M059J (cell line): ENCODE results near the gene WWC1. TPM values are rescaled to one million over a fixed set of nuclear protein-coding genes. Genes with fewer than 3 reads are reported as not detected.

ENCODE experiments used
- DNase-seq: peaks from one replicate; pipeline ENCODE4 v3.0.0-alpha.2; 2012; ENCODE audit warnings: low read depth
- total RNA-seq: library from RNA; depleted of rRNA; stranded (reverse); fragments of >200 nt; shearing (Covaris generic); gene quantifications from 2 replicates; pipeline ENCODE4 v1.2.3, GENCODE V29; 2014; rRNA removed

Gene WWC1
- total RNA-seq = 6.1 and 9.7 TPM in 2 replicates

DNA sequence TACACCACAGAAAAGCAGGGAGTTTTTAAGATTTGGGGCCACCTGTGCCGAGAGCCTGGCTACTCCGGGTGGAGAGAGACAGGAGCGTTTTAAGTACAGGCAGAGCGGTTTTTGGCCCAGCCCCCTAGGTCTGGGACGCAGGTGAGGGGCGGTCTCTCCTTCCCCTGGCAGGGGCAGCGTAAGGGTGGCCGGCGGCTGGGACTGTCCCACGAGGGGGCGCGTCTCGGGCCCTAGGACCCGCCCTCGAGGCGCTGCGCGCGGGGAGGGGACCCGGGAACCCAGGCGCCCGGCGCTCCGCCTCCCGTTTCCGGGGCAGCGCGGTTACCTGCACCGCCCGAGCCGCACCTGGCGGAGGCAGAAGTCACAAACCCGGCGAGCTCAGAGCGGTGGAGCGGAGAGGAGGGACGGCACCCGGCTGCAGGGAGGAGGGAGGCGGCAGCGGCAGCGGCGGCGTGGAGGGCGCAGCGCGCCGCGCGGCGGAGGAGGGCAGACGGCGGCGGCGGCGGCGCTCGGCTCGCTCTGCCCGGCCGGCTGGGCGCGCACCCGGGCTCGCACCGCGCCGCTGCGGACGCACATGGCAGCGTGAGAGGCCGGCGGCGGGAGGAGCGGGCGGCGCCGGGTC is at the start of gene WWC1:
TSS of gene WWC1 (plus strand) at position 304 of the 622 bp plus-strand sequence. CDS start 508 bp downstream, outside the sequence.
- DNase-seq = peak; percentile 58

DNA sequence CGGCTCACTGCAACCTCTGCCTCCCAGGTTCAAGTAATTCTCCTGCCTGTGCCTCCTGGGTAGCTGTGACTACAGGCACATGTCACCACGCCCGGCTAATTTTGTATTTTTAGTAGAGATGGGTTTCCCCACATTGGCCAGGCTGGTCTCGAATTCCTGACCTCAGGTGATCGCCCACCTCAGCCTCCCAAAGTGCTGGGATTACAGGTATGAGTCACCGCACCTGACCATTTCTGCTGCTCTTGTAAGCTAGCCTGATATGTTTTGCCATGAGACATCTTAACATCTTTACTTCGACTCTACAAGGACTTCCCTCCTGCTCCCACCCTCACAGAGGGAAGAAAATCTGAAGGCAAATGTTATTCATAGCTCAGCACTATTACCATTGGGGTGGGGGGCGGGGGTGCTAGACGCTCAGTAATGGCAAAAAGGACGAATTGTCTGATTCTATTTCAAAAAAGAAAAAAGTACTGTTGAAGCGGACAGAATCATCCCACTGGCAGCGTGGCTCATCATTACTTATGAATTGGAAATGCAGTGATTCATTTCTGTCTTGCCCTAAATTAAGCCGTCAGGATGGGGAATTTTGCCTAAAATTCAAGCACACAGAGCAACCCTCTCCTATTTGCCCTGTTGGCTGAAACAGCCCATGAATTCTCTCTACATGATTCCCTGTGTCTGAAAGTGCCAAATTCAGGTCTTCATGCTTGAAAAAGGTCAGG is 46.4 kb upstream of the WWC1 start:
- no peak for DNase-seq

- DNase-seq = no peak
Observed at GRCh38 chr5:168249923-168250322, 41.5 kb upstream of the WWC1 start.

DNA sequence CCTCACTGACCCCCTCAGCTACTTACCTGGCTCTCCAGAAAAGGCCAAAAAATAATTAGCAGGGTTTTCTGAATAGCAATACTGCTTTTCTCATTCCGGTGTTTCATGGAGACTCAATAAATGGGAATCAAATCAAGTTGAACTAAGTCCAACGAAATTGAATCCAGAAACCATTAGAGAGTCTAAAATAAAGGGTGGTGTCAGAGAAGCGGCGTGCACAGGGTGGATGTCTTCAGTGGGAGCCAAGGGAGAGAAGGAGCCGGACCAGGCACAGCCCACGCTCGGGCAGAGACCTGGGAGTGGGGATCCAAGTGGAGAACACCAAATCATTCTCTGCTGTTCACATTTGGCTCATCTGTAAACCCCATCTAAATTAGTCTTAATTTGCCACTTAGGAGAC is 40.2 kb upstream of the WWC1 start:
- DNase-seq = no peak

GRCh38 chr5:168254013-168254693 is 37.3 kb upstream of the WWC1 start:
- no peak for DNase-seq

GRCh38 chr5:168260353-168261226 is 30.9 kb upstream of the WWC1 start:
- no peak for DNase-seq

DNA sequence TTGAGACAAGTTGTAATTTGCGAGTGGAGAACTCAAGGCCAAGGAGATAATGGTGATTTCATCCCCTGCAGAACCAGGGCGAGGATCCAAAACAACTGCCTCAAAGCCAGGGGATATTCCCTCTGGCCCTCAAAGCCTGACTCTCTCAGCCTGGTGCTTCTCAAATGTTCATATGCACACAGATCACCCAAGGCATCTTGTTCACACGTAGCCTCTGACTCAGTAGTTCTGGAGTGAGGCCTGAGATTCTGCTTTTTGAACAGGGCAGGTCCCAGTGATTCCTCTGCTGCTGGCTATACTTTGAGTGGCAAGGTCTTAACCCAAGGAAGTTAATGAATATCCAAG is 30.2 kb upstream of the WWC1 start:
- no peak for DNase-seq

DNA sequence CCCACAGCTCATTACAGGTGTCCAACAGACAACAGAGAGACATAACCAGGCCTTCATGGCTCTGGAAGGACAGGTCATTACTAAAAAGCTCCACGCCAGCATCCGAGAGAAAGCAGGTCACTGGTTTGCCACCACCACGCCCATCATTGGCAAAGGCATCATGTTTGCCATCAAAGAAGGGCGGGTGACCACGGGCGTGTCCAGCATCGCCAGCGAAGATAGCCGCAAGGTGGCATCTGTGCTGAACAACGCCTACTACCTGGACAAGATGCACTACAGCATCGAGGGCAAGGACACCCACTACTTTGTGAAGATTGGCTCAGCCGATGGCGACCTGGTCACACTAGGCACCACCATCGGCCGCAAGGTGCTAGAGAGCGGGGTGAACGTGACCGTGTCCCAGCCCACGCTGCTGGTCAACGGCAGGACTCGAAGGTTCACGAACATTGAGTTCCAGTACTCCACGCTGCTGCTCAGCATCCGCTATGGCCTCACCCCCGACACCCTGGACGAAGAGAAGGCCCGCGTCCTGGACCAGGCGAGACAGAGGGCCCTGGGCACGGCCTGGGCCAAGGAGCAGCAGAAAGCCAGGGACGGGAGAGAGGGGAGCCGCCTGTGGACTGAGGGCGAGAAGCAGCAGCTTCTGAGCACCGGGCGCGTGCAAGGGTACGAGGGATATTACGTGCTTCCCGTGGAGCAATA is 29.3 kb upstream of the WWC1 start:
- DNase-seq = no peak

- no peak for DNase-seq
Observed at GRCh38 chr5:168263121-168263520, 28.3 kb upstream of the WWC1 start.

DNA sequence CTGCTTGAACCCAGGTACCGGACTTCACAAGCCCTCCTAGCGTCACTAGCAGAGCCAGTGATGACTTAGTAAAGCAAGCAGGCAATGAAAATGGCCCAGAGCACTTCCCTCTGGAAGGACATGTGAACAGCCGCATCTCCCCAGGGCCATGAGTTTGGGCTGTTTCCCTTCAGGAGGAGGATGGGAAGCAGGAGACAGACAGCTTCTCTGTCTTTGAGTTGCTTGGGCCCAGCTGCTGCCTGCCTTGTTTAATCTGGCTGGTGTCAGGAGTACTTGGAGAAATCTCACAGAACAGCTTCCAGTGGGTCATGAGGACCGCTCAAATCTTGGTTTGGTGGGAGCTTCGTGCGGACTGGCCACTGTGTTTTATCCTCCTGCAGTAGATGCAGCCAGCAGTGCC is 25.4 kb upstream of the WWC1 start:
- DNase-seq = no peak

DNA sequence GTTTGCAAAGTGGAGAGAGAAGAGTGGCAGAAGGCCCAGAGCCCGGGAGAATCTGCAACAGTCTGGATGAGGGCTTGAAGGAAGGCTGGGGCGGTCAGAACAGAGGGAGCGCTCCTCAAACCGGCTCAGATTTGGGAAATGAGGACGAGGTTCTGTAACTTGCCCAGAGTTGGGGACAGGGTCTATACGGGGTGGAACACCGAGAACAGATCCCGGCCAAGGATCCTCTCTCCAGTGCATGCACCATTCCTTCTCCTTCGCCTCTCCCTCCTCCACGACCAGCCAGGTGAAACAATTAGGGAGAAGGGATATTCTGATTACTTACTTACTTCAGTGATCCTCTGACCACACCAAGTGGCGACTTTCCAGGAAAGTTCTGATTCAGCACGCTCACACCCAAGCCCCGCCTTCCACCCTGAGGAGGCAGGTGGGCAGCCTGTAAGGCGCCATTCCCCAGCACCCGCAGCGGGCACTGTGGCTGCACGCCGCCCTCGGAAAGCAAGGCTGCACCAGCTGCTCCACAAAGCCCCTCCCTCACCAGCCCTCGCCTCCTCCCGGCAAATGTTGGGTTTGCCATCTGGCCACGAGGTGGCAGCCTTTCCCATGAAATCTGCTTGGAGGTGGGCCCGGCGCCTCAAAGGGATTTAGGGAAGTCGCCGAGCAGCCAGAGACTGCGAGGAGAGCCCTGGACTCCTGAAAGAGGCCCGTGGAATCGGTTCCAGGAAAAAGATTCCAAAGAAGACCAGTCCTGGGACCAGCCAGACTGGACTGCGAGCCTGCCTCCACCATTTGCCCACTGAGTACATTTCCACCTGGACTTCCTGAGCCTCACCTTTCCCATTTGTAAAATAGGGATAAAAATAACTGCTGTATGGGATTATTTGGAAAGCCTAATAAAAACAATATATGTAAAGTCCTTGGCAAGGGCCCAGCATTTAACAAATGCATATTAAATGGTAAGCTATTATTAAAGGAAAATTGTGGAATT is 22.2 kb upstream of the WWC1 start:
- peak; percentile 88 for DNase-seq

DNA sequence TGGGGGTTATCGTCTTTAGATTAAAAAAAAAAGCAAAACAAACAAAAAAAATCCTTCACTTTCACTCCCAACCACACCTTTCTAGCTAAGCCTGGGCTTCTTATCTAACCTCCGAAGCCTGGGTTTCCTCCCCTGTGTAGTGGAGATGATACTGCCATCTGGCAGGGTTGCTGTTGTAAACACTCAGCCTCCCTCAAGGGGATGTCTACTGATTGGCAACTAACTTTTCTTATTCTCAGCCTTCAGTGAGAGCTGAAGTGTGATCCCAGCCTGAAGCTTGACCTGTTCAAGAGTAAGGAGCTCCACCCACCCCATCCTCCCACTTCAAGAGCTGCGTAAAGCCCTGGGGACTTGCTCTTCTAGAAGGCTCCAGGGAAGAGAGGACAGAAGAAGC is 21.5 kb upstream of the WWC1 start:
- no peak for DNase-seq

DNA sequence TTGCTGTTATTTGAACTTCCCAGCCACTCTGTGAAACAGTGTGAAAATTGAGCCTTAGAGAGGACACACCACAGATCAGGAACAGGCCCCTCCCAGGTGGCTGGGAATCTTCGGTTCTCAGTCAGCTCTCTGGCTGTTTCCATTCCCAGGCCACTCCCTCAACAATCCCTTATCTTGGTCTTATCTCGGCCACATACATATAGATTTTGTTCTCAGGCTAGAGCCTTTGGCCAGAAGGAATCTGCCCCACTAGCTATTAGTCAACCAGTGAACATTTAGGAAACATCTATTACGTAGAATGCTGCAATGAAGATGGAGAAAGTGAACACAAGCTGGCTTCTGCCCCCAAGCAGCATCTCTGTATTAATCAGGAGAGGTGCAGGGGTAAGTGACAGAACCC is 21.0 kb upstream of the WWC1 start:
- no peak for DNase-seq

DNA sequence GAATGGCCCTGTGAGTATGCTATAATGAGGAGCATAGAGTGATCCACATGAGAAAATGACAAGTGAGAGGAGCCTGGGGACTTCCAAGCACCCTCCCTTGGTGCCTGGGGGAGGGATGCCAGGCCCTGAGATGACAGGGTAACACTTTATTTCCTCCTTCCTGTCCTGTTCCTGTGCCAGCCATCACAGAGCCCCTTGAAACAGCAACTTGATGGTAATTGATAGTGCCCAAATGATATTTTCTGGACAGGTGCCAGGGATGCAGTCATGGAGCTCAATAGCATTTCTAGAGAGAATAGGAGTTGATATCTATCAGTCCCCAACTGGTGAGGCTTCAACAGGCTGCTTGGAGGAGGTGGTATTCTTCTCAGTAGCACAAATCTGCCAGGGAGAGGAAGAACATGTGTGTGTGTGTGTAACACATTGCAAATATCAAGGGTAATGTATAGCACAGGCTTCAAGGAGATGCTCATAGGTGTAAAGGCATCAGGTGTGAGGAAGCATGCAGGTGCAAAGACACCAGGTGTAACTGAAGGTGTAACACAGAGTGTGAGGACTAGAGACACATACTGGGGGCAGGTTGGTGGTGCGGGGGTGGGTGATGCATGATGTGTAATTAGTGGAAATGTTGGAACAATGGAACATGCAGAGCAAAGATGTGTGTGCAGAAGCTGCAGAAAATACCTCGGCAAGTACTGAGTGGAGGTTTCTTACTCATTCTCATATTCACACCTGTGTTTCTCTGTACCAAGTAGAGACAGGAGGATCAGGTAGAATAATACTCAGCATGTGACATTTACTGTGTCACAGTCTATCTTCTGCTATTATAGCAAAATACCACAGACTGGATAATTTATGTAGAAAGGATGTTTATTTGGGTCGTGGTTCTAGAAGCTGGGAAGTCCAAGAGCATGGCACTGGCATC is 18.1 kb upstream of the WWC1 start:
- DNase-seq = no peak

- no peak for DNase-seq
Observed at GRCh38 chr5:168274406-168274805, 17.0 kb upstream of the WWC1 start.

DNA sequence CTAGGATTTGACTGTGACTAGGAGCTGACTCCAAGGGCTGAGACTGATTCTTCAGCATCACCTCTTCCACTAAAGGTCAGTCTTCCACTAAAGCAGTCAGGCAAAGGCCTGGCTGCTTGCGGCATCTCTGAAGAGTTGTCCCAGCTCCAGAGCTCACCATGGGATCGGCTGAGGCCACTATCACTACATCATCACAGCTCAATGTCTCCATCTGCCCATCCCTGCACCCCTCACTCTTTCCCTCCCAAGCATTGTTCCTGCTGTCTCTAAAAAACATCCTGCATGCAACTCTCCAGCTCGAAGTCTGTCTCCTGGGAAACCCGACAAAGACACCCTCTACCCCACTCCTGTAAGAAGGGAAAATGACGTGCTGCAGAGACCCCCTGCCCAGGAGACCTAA is 15.5 kb upstream of the WWC1 start:
- no peak for DNase-seq

- DNase-seq = no peak
Observed at GRCh38 chr5:168282120-168282519, 9.3 kb upstream of the WWC1 start.

DNA sequence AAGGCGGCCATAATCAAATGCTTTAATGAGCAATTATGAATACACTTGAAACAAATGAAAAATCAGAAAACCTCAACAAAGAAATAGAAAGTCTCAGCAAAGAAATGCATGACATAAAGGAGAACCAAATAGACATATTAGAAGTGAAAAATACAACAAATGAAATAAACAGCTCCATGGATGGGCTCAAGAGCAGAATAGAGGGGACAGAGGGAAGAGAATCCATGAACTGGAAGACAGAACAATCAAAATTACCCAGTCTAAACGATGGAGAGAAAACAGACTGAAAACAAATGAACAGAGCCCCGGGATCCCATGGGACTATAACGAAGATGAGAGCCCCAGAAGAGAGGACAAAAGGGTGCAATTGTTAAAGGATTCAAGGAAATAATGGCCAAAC is 6.6 kb upstream of the WWC1 start:
- no peak for DNase-seq

- DNase-seq = no peak
Observed at GRCh38 chr5:168285696-168286095, 5.7 kb upstream of the WWC1 start.
